Raji (cell line): ENCODE data around the gene ZNF562.

Source experiments
- POLR2A ChIP-seq: IDR thresholded peaks from 2 replicates; pipeline ENCODE4 v1.6.1; 2011; ENCODE audit warnings: low read depth, low read length, control low read depth; ENCODE audit not compliant: insufficient read depth

ZNF562 gene

GRCh38 chr19:9645472-9645871 lies 29.4 kb downstream of the ZNF562 start:
- TF ChIP-seq POLR2A, result no peak

DNA sequence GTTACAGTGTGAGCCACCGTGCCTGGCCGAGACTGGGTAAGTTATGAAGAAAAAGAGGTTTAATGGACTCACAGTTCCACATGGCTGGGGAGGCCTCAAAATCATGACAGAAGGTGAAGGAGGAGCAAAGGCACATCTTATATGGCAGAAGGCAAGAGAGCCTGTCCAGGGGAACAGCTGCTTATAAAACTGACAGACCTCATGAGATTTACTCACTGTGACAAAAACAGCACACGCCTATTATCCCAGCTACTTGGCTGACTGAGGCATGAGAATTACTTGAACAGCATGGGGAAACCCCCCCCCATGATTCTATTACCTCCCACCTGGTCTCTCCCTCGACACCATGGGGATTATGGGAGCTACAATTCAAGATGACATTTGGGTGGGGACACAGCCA lies 30.4 kb downstream of the ZNF562 start:
- no peak for TF ChIP-seq POLR2A

GRCh38 chr19:9641810-9642209 lies 33.1 kb downstream of the ZNF562 start:
- TF ChIP-seq POLR2A, result no peak

- no peak for TF ChIP-seq POLR2A
These were observed 33.9 kb downstream of the ZNF562 start for GRCh38 chr19:9640956-9641355.

GRCh38 chr19:9636018-9636417 lies 38.9 kb downstream of the ZNF562 start:
- no peak for TF ChIP-seq POLR2A

GRCh38 chr19:9627856-9628255 lies 47.0 kb downstream of the ZNF562 start:
- TF ChIP-seq POLR2A, result no peak

DNA sequence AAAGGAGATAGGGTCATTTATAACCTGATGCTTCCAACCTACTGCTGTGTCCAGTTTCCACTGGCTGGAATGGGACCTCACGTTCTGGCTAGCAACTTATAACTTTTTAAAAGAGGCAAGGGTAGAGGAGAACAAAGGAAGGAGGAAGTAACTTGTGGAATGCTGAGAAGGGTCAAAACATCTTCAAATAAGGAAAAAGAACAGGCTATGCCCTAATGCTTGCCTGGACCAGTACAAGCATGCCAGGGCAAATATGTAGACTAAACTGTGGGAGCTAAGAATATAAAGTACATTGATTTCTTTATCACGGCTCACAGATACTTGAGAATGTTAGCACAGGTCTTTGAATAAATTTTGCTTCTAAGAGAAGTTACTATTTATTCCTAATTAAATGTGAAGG lies 52.4 kb downstream of the ZNF562 start:
- no peak for TF ChIP-seq POLR2A

DNA sequence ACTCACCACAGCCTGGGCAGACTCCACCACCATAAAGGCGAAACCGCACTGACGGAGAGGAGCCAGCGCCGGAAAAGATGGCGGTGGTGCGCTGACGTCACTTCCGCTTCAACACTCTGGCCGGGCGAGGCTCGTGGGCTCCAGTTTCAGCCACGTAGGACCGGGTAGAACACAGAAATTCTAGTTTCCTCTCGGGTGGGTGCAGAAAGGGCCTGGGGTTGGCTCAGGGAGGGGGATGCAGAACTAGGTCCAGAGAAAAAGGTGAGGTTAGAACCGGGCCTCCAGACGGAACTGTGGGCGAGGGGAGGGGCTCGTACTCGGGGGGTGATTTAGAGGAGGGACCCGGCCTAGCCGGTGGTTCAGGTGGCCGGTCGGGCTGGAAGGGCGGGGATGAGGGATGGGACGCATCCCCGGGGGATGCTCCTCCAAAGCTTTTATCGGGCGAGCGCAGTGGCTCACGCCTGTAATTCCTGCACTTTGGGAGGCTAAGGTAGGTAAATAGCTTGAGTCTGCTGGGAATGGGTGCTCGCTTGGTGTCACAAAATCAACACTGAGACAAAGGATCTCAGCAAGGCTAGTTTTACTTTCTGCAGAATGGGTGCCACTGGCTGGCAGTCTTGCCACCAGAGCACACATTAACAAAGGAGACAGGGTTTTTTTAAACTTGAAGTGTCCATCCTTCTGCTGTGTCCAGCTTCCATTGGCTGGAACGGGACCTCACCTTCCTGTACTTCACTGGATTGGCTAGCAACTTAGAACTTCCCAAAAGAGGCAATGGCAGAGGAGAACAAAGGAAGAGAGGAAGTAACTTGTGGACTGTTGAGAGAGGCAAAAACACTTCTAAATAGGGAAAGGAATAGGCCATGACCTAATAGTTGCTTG lies 53.5 kb downstream of the ZNF562 start, which contains the start of gene ZNF561:
TSS of gene ZNF561 (minus strand) at position 77 of the 882 bp plus-strand sequence. CDS start 1,776 bp downstream, outside the sequence.
- peak; percentile 64; the same call in 1 of the 2 replicates for TF ChIP-seq POLR2A

GRCh38 chr19:9620842-9621155 lies 54.1 kb downstream of the ZNF562 start:
- no peak for TF ChIP-seq POLR2A

GRCh38 chr19:9615844-9616243 lies 59.1 kb downstream of the ZNF562 start:
- TF ChIP-seq POLR2A, result no peak

- no peak for TF ChIP-seq POLR2A
These were observed 64.3 kb downstream of the ZNF562 start for GRCh38 chr19:9610484-9611113.

GRCh38 chr19:9608912-9609311 lies 66.0 kb downstream of the ZNF562 start:
- TF ChIP-seq POLR2A, result no peak

GRCh38 chr19:9597027-9597426 lies 77.9 kb downstream of the ZNF562 start:
- no peak for TF ChIP-seq POLR2A
